Measurements from ENCODE around the gene ZNF684.

Gene ZNF684

DNA sequence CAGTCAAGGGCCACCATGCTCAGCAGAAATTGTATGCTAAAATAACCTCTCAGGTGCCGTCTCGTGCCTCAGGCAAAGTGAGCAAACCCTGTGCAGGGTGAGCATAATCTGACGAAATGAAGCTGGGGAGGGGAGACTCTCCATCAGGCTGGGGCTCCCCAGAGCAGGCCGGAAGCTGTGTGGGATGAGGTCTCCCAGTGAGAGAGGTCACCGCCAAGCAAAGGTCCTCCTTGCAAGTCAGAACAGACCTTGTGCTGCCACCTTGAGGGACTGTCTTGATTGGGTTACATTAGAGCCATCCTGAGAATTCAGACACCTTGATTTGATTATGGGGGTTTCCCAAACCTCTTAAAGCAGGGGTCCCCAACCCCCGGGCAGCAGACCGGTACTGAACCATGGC, 64.2 kb downstream of the ZNF684 start:
- TF ChIP-seq POLR2AphosphoS5 (IDR thresholded peaks at IDR 0.05; ENCODE audit: low read depth) = no peak
- no peak for TF ChIP-seq SPI1 (IDR thresholded peaks at IDR 0.05; ENCODE audit: borderline replicate concordance, low read depth)
- TF ChIP-seq, protein P1, sequence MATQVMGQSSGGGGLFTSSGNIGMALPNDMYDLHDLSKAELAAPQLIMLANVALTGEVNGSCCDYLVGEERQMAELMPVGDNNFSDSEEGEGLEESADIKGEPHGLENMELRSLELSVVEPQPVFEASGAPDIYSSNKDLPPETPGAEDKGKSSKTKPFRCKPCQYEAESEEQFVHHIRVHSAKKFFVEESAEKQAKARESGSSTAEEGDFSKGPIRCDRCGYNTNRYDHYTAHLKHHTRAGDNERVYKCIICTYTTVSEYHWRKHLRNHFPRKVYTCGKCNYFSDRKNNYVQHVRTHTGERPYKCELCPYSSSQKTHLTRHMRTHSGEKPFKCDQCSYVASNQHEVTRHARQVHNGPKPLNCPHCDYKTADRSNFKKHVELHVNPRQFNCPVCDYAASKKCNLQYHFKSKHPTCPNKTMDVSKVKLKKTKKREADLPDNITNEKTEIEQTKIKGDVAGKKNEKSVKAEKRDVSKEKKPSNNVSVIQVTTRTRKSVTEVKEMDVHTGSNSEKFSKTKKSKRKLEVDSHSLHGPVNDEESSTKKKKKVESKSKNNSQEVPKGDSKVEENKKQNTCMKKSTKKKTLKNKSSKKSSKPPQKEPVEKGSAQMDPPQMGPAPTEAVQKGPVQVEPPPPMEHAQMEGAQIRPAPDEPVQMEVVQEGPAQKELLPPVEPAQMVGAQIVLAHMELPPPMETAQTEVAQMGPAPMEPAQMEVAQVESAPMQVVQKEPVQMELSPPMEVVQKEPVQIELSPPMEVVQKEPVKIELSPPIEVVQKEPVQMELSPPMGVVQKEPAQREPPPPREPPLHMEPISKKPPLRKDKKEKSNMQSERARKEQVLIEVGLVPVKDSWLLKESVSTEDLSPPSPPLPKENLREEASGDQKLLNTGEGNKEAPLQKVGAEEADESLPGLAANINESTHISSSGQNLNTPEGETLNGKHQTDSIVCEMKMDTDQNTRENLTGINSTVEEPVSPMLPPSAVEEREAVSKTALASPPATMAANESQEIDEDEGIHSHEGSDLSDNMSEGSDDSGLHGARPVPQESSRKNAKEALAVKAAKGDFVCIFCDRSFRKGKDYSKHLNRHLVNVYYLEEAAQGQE (IDR thresholded peaks at IDR 0.05; ENCODE audit: insufficient replicate concordance, low read depth) = no peak
- TF ChIP-seq GABPA (IDR thresholded peaks at IDR 0.05; ENCODE audit: low read depth) = no peak
- TF ChIP-seq, protein P2, sequence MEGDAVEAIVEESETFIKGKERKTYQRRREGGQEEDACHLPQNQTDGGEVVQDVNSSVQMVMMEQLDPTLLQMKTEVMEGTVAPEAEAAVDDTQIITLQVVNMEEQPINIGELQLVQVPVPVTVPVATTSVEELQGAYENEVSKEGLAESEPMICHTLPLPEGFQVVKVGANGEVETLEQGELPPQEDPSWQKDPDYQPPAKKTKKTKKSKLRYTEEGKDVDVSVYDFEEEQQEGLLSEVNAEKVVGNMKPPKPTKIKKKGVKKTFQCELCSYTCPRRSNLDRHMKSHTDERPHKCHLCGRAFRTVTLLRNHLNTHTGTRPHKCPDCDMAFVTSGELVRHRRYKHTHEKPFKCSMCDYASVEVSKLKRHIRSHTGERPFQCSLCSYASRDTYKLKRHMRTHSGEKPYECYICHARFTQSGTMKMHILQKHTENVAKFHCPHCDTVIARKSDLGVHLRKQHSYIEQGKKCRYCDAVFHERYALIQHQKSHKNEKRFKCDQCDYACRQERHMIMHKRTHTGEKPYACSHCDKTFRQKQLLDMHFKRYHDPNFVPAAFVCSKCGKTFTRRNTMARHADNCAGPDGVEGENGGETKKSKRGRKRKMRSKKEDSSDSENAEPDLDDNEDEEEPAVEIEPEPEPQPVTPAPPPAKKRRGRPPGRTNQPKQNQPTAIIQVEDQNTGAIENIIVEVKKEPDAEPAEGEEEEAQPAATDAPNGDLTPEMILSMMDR (IDR thresholded peaks at IDR 0.05; ENCODE audit: insufficient read depth, low read length) = no peak
- Histone ChIP-seq H3K27me3 (ENCODE audit: insufficient read depth, poor library complexity, severe bottlenecking) (no peaks in the 10 kb centered on the region), H3K4me3 (replicated peaks; ENCODE audit: insufficient read depth, low read length) (no peak overlapping the region), H3K27ac (replicated peaks) (no peak overlapping the region)
- DNase-seq (ENCODE audit: low read depth in 1 of 2, low spot score in 1 of 2) = no peak

All from HL-60 (cell line).